Mesothelial cell of epicardium (in vitro differentiated cells): ENCODE measurements around the gene RBM38. TPM values are rescaled to one million over a fixed set of nuclear protein-coding genes. Genes with fewer than 3 reads are reported as not detected.
"Not testable (repeated sequence)": the region's sequence is repeated elsewhere in the genome, so short reads cannot be mapped to it uniquely, and the experiment has no call there.

Source experiments
- DNase-seq, 2 experiments: peaks; one replicate each; pipeline ENCODE4 v3.0.0; 2021; ENCODE audit warnings: low spot score in 2 of 2; ENCODE audit not compliant: unreplicated experiment in 2 of 2
- H3K27ac Mint-ChIP-seq: 2 replicates; pipeline ENCODE4 v1.8.0; 2021; ENCODE audit warnings: mixed read lengths
- H3K27me3 Mint-ChIP-seq: 2 replicates; pipeline ENCODE4 v1.8.0; 2021; ENCODE audit warnings: low read depth, mixed read lengths
- H3K36me3 Mint-ChIP-seq: 2 replicates; pipeline ENCODE4 v1.8.0; 2021; ENCODE audit warnings: mixed read lengths
- H3K4me1 Mint-ChIP-seq: 2 replicates; pipeline ENCODE4 v1.8.0; 2021; ENCODE audit warnings: mixed read lengths
- H3K4me3 Mint-ChIP-seq: 2 replicates; pipeline ENCODE4 v1.8.0; 2021; ENCODE audit warnings: mild to moderate bottlenecking, moderate library complexity, mixed read lengths
- H3K9me3 Mint-ChIP-seq: 2 replicates; pipeline ENCODE4 v1.8.0; 2021; ENCODE audit warnings: mixed read lengths
- CTCF ChIP-seq: fragments of 200-600 bp; sonication (generic); IDR thresholded peaks from one replicate; pipeline ENCODE4 v1.5.0; 2021; ENCODE audit warnings: antibody characterized with exemption; ENCODE audit not compliant: unreplicated experiment
- total RNA-seq: library from RNA; stranded (reverse); gene quantifications from 3 replicates; pipeline ENCODE4 v1.2.1, GENCODE V29; 2021

RBM38 gene
- total RNA-seq, 1 donor from 2014 or later, result 25.6 TPM

- no peaks in the 10 kb centered on the region for H3K36me3 Mint-ChIP-seq
- DNase-seq, result no peak
- no peak overlapping the region for H3K4me3 Mint-ChIP-seq
- no peak for TF ChIP-seq CTCF
- H3K9me3 Mint-ChIP-seq, result no peaks in the 10 kb centered on the region
- H3K4me1 Mint-ChIP-seq, result peaks cover 3% of the 10 kb centered on the region
- peaks cover 3% of the 10 kb centered on the region for H3K27me3 Mint-ChIP-seq
- H3K27ac Mint-ChIP-seq, result no peak overlapping the region
Measured at GRCh38 chr20:57426831-57427230, 35.6 kb downstream of the RBM38 start.

GRCh38 chr20:57428324-57429158, 37.3 kb downstream of the RBM38 start:
- no peaks in the 10 kb centered on the region for H3K36me3 Mint-ChIP-seq
- H3K4me1 Mint-ChIP-seq, result peaks cover 3% of the 10 kb centered on the region
- no peak for DNase-seq
- H3K27me3 Mint-ChIP-seq, result peaks cover 3% of the 10 kb centered on the region
- no peak for TF ChIP-seq CTCF
- no peak overlapping the region for H3K4me3 Mint-ChIP-seq
- no peaks in the 10 kb centered on the region for H3K9me3 Mint-ChIP-seq
- no peak overlapping the region for H3K27ac Mint-ChIP-seq

- Mint-ChIP-seq H3K27ac (no peak overlapping the region), H3K4me3 (no peak overlapping the region), H3K27me3 (peaks cover 3% of the 10 kb centered on the region), H3K9me3 (no peaks in the 10 kb centered on the region), H3K36me3 (no peaks in the 10 kb centered on the region), H3K4me1 (peaks cover 3% of the 10 kb centered on the region)
- no peak for DNase-seq
- no peak for TF ChIP-seq CTCF
Measured at GRCh38 chr20:57429159-57429496, 37.9 kb downstream of the RBM38 start.

- no peak for TF ChIP-seq CTCF
- peaks cover 3% of the 10 kb centered on the region for H3K27me3 Mint-ChIP-seq
- DNase-seq, result no peak
- no peak overlapping the region for H3K27ac Mint-ChIP-seq
- H3K4me3 Mint-ChIP-seq, result no peak overlapping the region
- peaks cover 3% of the 10 kb centered on the region for H3K4me1 Mint-ChIP-seq
- no peaks in the 10 kb centered on the region for H3K9me3 Mint-ChIP-seq
- no peaks in the 10 kb centered on the region for H3K36me3 Mint-ChIP-seq
Measured at GRCh38 chr20:57429580-57430200, 38.5 kb downstream of the RBM38 start.

GRCh38 chr20:57430201-57430596, 39.0 kb downstream of the RBM38 start:
- H3K36me3 Mint-ChIP-seq, H3K27ac Mint-ChIP-seq, DNase-seq, H3K4me1 Mint-ChIP-seq, H3K27me3 Mint-ChIP-seq, H3K9me3 Mint-ChIP-seq, H3K4me3 Mint-ChIP-seq: not testable (repeated sequence)

- no peaks in the 10 kb centered on the region for H3K9me3 Mint-ChIP-seq
- H3K36me3 Mint-ChIP-seq, result no peaks in the 10 kb centered on the region
- TF ChIP-seq CTCF, result no peak
- peaks cover 14% of the 10 kb centered on the region for H3K4me1 Mint-ChIP-seq
- DNase-seq, result no peak
- H3K27me3 Mint-ChIP-seq, result no peaks in the 10 kb centered on the region
- no peak overlapping the region for H3K27ac Mint-ChIP-seq
- H3K4me3 Mint-ChIP-seq, result no peak overlapping the region
Measured at GRCh38 chr20:57431539-57431835, 40.3 kb downstream of the RBM38 start.
